HEK293 (cell line): ENCODE measurements around the gene MSI2.

Experiments used
- CTCF ChIA-PET: fragments of 350-600 bp; formaldehyde crosslinking; extraction: SDS; loops from one replicate; lab custom pipeline; 2021; ENCODE audit warnings: antibody characterized with exemption; lab: Yijun Ruan, JAX
- POLR2A ChIA-PET: fragments of 300-600 bp; formaldehyde crosslinking; extraction: SDS; loops from one replicate; lab custom pipeline; 2020; ENCODE audit warnings: antibody characterized with exemption, inconsistent platforms; lab: Yijun Ruan, JAX
- H3K27ac ChIP-seq: fragments of 200-500 bp; sonication (Bioruptor generic); 2 replicates; pipeline ENCODE4 v1.5.1; 2014; ENCODE audit warnings: low read depth, low read length, control low read depth, inconsistent platforms; ENCODE audit errors: extremely low read depth
- H3K36me3 ChIP-seq, 2 experiments: fragments of 200-500 bp in 1 of 2; sonication (Bioruptor generic) in 1 of 2; 1 replicate in 1 of 2; 2 replicates in 1 of 2; pipeline ENCODE4 v1.5.1; 2014 to 2017; ENCODE audit warnings: inconsistent platforms in 2 of 2, low read length in 2 of 2; ENCODE audit not compliant: control insufficient read depth in 2 of 2, insufficient read depth in 1 of 2
- H3K4me1 ChIP-seq: fragments of 200-500 bp; sonication (Bioruptor generic); 2 replicates; pipeline ENCODE4 v1.5.1; 2014; ENCODE audit warnings: mild to moderate bottlenecking, low read length, inconsistent platforms; ENCODE audit not compliant: control insufficient read depth, insufficient read depth
- H3K4me3 ChIP-seq: 2 replicates; pipeline ENCODE4 v1.5.1; 2011; ENCODE audit warnings: low read depth, mild to moderate bottlenecking, control low read depth, low read length, moderate library complexity
- H3K9me3 ChIP-seq: fragments of 200-500 bp; sonication (Bioruptor generic); 2 replicates; pipeline ENCODE4 v1.5.1; 2014; ENCODE audit warnings: low read depth, low read length, inconsistent platforms; ENCODE audit not compliant: control insufficient read depth, insufficient read depth
- EGR2 ChIP-seq: fragments of 450-650 bp; formaldehyde crosslinking; IDR thresholded peaks from 2 replicates; pipeline ENCODE4 v1.5.1; 2016; ENCODE audit warnings: low read depth, missing biosample characterization, missing genetic modification characterization
- FEZF1 ChIP-seq: fragments of 450-650 bp; formaldehyde crosslinking; IDR thresholded peaks from 2 replicates; pipeline ENCODE4 v1.5.1; 2016; ENCODE audit warnings: missing biosample characterization, missing genetic modification characterization
- HOXA7 ChIP-seq: sonication (generic); formaldehyde crosslinking; IDR thresholded peaks from 2 replicates; pipeline ENCODE4 v1.8.1; 2022; ENCODE audit warnings: missing genetic modification reagents, borderline replicate concordance
- IKZF3 ChIP-seq: fragments of 450-650 bp; IDR thresholded peaks from 2 replicates; pipeline ENCODE4 v1.5.0; 2018; ENCODE audit warnings: missing biosample characterization, mild to moderate bottlenecking, missing genetic modification characterization, moderate library complexity
- KLF17 ChIP-seq: fragments of 450-650 bp; formaldehyde crosslinking; IDR thresholded peaks from 2 replicates; pipeline ENCODE4 v1.5.1; 2016; ENCODE audit warnings: missing biosample characterization, missing genetic modification characterization
- OSR2 ChIP-seq: fragments of 450-650 bp; formaldehyde crosslinking; IDR thresholded peaks from 2 replicates; pipeline ENCODE4 v1.5.1; 2016; ENCODE audit warnings: missing biosample characterization, missing genetic modification characterization
- PRDM1 ChIP-seq: fragments of 450-650 bp; formaldehyde crosslinking; IDR thresholded peaks from 2 replicates; pipeline ENCODE4; 2016; ENCODE audit warnings: missing biosample characterization, missing genetic modification characterization
- SALL2 ChIP-seq: fragments of 450-650 bp; formaldehyde crosslinking; IDR thresholded peaks from 2 replicates; pipeline ENCODE4 v1.5.0; 2017; ENCODE audit warnings: missing biosample characterization, mild to moderate bottlenecking, missing genetic modification characterization, borderline replicate concordance
- ZBTB6 ChIP-seq: fragments of 450-650 bp; formaldehyde crosslinking; IDR thresholded peaks from 2 replicates; pipeline ENCODE4 v1.5.1; 2017; ENCODE audit warnings: missing biosample characterization, missing genetic modification characterization
- ZFHX2 ChIP-seq: fragments of 450-650 bp; formaldehyde crosslinking; conservative IDR thresholded peaks from 2 replicates; pipeline ENCODE4 v1.5.1; 2016; ENCODE audit warnings: missing biosample characterization, missing genetic modification characterization
- ZFP69B ChIP-seq: fragments of 450-650 bp; formaldehyde crosslinking; IDR thresholded peaks from 2 replicates; pipeline ENCODE4 v1.5.1; 2016; ENCODE audit warnings: missing biosample characterization, missing genetic modification characterization
- ZNF157 ChIP-seq: fragments of 450-650 bp; formaldehyde crosslinking; IDR thresholded peaks from 2 replicates; pipeline ENCODE4 v1.5.1; 2016; ENCODE audit warnings: missing biosample characterization, missing genetic modification characterization
- ZNF169 ChIP-seq: fragments of 450-650 bp; formaldehyde crosslinking; IDR thresholded peaks from 2 replicates; pipeline ENCODE4 v1.5.1; 2016; ENCODE audit warnings: missing biosample characterization, missing genetic modification characterization
- ZNF266 ChIP-seq: fragments of 450-650 bp; formaldehyde crosslinking; IDR thresholded peaks from 2 replicates; pipeline ENCODE4 v1.5.1; 2016; ENCODE audit warnings: missing biosample characterization, missing genetic modification characterization, low read depth
- ZNF292 ChIP-seq: fragments of 450-650 bp; formaldehyde crosslinking; IDR thresholded peaks from 2 replicates; pipeline ENCODE4 v1.5.1; 2016; ENCODE audit warnings: low read depth, missing biosample characterization, missing genetic modification characterization, borderline replicate concordance
- ZNF341 ChIP-seq: fragments of 450-650 bp; formaldehyde crosslinking; IDR thresholded peaks from 2 replicates; pipeline ENCODE4; 2016; ENCODE audit warnings: low read depth, missing biosample characterization, missing genetic modification characterization
- ZNF350 ChIP-seq: fragments of 450-650 bp; formaldehyde crosslinking; IDR thresholded peaks from 2 replicates; pipeline ENCODE4 v1.5.0; 2017; ENCODE audit warnings: missing biosample characterization, mild to moderate bottlenecking, missing genetic modification characterization
- ZNF580 ChIP-seq: fragments of 450-650 bp; formaldehyde crosslinking; IDR thresholded peaks from 2 replicates; pipeline ENCODE4 v1.5.1; 2016; ENCODE audit warnings: missing biosample characterization, missing genetic modification characterization
- TF ChIP-seq, protein P1 (sequence below): fragments of 450-650 bp; formaldehyde crosslinking; IDR thresholded peaks from 2 replicates; pipeline ENCODE4; 2016; ENCODE audit warnings: missing biosample characterization, missing genetic modification characterization
- TF ChIP-seq, protein P2 (sequence below): fragments of 450-650 bp; formaldehyde crosslinking; IDR thresholded peaks from 2 replicates; pipeline ENCODE4 v1.5.1; 2016; ENCODE audit warnings: missing biosample characterization, missing genetic modification characterization

Gene MSI2

GRCh38 chr17:57697197-57697596 lies 440.9 kb downstream of the MSI2 start (continued):
- TF ChIP-seq, protein P1, sequence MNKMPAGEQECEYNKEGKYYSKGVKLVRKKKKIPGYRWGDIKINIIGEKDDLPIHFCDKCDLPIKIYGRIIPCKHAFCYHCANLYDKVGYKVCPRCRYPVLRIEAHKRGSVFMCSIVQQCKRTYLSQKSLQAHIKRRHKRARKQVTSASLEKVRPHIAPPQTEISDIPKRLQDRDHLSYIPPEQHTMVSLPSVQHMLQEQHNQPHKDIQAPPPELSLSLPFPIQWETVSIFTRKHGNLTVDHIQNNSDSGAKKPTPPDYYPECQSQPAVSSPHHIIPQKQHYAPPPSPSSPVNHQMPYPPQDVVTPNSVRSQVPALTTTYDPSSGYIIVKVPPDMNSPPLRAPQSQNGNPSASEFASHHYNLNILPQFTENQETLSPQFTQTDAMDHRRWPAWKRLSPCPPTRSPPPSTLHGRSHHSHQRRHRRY (tag by site-specific recombination) = no peak
- TF ChIP-seq ZFHX2 (tag by site-specific recombination) (peak; percentile 100), PRDM1 (peak; percentile 69), ZNF266 (no peak)

- no peak overlapping the region for H3K27ac ChIP-seq
- H3K4me1 ChIP-seq = no peaks in the 10 kb centered on the region
- no peak overlapping the region for H3K4me3 ChIP-seq
- CTCF ChIA-PET = no interaction called here
- POLR2A ChIA-PET = no interaction called here
- TF ChIP-seq ZNF350 (tag by site-specific recombination) (no peak), ZFHX2 (tag by site-specific recombination) (peak; percentile 98), ZBTB6 (tag by site-specific recombination) (no peak), ZNF341 (tag by site-specific recombination) (0 out of 2 replicates have a peak, but pooled peaks have one; percentile 56), EGR2 (tag by site-specific recombination) (peak; percentile 94)
- TF ChIP-seq, protein P2, sequence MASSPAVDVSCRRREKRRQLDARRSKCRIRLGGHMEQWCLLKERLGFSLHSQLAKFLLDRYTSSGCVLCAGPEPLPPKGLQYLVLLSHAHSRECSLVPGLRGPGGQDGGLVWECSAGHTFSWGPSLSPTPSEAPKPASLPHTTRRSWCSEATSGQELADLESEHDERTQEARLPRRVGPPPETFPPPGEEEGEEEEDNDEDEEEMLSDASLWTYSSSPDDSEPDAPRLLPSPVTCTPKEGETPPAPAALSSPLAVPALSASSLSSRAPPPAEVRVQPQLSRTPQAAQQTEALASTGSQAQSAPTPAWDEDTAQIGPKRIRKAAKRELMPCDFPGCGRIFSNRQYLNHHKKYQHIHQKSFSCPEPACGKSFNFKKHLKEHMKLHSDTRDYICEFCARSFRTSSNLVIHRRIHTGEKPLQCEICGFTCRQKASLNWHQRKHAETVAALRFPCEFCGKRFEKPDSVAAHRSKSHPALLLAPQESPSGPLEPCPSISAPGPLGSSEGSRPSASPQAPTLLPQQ (tag by site-specific recombination) = no peak
- TF ChIP-seq, all 188 proteins: peak for 3
- H3K36me3 ChIP-seq = no peaks in the 10 kb centered on the region
- no peaks in the 10 kb centered on the region for H3K9me3 ChIP-seq
Measured at GRCh38 chr17:57697891-57698711, 441.8 kb downstream of the MSI2 start.

- ChIA-PET POLR2A (no interaction called here), CTCF (interaction anchor here (2.4 kb wide), 1 partner anchor 28 kb away, joined by 8 read pairs; no protein-coding TSS in a partner anchor)
- no peak overlapping the region for H3K4me3 ChIP-seq
- no peaks in the 10 kb centered on the region for H3K36me3 ChIP-seq
- H3K27ac ChIP-seq = no peak overlapping the region
- no peaks in the 10 kb centered on the region for H3K9me3 ChIP-seq
- no peaks in the 10 kb centered on the region for H3K4me1 ChIP-seq
- peak; percentile 91 for TF ChIP-seq FEZF1
- no peak for TF ChIP-seq ZFP69B
- TF ChIP-seq ZNF341 (tag by site-specific recombination) = peak; percentile 59; the same call in 1 of the 2 replicates
- TF ChIP-seq OSR2 = peak; percentile 11; the same call in 1 of the 2 replicates
Measured at GRCh38 chr17:57699751-57700219, 443.5 kb downstream of the MSI2 start.

DNA sequence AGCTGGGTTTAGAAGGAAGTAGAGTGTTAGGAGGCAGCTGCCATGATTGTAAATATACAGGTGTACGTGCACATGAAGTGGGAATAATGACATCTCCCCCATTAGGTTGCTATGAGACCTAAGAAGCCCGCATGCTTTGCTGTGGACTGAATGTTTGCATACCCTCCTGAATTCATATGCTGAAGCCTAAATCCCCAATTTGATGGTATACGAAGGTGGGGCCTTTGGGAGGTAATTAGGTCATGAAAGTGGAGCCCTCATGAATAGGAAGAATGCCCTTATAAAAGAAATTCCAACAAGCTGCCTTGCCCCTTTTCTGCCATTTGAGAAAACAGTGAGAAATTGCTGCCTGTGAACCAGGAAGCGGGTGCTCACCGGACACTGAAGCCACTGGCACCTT lies 444.8 kb downstream of the MSI2 start:
- Histone ChIP-seq H3K27ac (no peak overlapping the region), H3K9me3 (no peaks in the 10 kb centered on the region), H3K4me1 (no peaks in the 10 kb centered on the region), H3K36me3 (no peaks in the 10 kb centered on the region), H3K4me3 (no peak overlapping the region)
- no peak for TF ChIP-seq ZNF292 (tag by site-specific recombination)
- TF ChIP-seq ZNF341 (tag by site-specific recombination) = no peak
- no peak for TF ChIP-seq HOXA7 (CRISPR knock-in tag)
- no peak for TF ChIP-seq KLF17 (tag by site-specific recombination)
- TF ChIP-seq ZNF580 (tag by site-specific recombination) = no peak
- no peak for TF ChIP-seq IKZF3
- no peak for TF ChIP-seq ZNF157 (tag by site-specific recombination)
- no peak for TF ChIP-seq SALL2 (tag by site-specific recombination)
- no peak for TF ChIP-seq ZNF169 (tag by site-specific recombination)
- CTCF ChIA-PET = interaction anchor here (0.6 to 2.4 kb wide), 2 partner anchors 29 to 402 kb away, joined by 3 to 8 read pairs; no protein-coding TSS in a partner anchor
- POLR2A ChIA-PET = no interaction called here
